NCI-H1436 treated with DMSO at 0.1 percent for 48 hours (cell line): ENCODE data around the gene MGAT2.
"Not testable (repeated sequence)": the region's sequence is repeated elsewhere in the genome, so short reads cannot be mapped to it uniquely, and the experiment has no call there.

ENCODE experiments used
- DNase-seq: peaks from one replicate; lab custom pipeline; 2025; lab: John Stamatoyannopoulos, UW

MGAT2 gene

DNA sequence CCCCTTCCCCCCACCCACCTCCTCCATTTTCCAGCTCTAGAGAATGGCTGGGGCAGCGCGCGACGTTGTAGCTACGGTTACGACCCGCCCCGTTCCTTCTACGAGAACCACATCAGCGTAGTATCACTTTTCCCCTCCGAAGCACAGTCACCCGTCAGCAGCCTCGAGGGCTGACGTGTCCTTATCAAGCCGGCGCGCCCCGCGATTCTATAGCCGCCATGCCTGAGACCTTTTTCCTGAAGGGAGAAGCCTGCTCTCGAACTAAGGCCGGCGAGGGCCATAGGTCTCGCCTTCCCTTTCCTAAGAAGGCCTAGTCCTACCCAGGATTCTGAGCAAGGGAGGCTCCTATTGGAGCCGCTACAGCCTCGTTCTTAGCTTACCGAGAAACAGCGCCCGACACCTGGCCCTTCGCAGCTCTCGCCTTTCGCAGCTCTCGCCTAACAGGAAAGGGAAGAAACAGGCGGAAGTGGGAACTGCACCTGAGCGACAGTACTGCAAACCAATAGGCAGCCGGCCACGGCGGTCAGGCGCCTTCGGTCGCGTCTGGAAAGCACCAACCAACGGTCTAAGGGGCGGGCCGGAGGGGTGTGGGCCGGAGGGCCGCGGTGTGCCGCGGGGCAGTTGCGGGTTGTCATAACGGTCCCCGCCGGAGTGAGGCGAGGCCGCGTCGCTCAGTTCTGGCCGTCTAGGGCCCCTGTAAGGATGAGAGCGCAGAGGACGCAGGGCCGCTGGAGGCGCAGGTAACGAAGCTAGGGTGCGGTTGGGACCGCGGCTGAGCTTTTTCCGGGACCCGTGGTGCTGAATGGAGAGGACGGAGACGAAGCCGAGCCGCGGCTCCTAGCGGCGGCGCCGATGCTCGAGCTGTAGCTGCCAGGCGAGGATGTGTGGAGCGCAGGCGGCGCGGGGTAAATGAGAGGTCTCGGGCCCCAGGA is at the start of gene MGAT2, which contains the start of gene RPL36AL:
Gene MGAT2, plus strand, starts transcription at position 618 of the 932 bp plus-strand sequence. CDS start 470 bp downstream, outside the sequence.
Gene RPL36AL, minus strand, starts transcription at position 445 of the 932 bp plus-strand sequence. CDS start 1,522 bp downstream, outside the sequence.
- peak; percentile 89 for DNase-seq

DNA sequence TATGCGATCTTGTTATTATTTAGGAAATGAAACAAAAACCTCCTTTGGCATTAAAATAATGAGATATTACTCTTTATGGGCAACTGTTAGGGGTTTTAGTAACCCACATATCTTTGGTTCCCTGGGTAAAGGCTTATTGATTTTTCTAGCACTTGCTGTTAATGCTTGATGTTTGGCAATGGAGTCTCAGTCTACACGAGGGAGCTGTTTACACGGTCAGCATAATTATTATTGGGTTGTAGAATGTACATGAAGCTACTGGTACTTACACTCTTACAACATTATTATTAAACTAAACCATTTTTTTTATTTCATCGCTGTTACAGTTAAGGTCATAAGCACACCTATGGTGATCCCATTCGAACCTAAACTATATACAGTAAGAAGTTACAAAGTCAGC is 46.6 kb upstream of the MGAT2 start:
- DNase-seq: no peak

DNA sequence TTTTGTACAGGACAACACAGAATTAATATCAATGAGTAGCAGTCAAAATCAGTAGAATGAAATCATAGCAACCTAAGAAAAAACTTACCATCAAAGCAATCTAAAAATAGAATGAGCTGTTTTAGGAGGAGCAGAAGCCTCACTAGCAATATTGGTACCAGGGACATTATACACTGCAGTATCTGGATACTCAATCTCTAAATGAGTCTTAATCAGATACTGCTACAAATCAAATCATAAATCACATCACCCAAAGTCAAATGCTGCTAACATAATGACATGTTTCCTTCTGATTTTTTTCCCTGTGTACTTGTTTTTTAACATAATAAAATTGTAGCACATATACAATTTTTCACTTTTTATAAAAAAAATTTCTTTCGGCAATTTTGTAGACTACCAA is 42.5 kb upstream of the MGAT2 start:
- no peak for DNase-seq

DNA sequence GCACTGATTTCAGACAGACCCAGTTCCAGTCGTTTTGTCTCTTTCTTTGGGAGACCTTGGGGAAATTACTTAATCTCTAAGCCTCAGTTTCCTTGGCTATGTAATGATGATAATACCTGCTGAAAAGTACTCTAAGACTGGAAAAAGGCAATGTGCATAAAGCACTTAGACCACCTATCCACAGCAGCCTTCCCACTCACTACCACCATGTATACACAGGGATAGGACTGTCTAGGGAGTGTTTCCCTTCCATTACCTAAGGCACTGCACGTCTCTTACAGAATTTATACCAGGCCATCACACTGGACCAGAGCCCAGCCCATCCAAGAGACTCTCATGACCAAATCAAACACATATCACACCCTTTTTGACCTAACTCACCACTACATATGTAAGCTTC is 40.8 kb upstream of the MGAT2 start:
- no peak for DNase-seq

DNA sequence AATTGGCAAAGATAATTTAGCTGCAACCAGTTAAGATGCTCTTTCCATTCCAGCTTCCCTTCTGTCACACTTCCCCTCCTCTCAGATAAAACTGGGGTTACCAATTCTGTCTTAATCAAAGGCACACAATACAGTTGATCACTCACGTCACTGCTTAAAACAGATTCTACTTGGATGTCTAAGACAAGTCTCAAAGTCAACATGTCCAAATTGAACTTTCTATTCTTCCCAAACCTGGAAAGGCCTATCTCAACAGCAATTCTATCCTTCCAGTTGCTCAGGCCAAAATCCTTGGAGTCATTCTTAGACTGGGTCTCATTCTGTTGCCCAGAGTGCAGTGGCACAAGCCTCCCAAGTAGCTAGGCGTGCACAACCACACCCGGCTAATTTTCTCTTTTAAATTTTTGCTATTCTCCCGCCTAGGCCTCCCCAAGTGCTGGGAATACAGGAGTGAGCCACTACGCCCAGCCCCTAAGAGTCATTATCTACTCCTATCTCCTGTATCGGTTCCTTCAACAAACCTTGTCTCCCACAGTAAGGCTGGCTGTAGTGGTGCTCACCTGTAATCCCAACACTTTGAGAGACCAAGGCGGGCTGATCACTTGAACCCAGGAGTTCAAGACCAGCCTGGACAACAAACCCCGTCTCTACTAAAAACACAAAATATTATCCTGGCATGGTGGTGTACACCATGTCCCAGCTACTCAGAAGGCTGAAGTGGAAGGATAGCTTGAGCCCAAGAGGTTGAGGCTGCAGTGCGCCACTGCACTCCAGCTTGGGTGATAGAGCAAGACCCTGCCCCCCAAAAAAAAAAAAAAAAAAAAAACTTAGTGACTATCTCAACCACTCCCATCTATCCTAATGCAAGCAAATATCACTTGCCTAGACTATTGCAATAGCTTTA is 39.1 kb upstream of the MGAT2 start:
- no peak for DNase-seq

DNA sequence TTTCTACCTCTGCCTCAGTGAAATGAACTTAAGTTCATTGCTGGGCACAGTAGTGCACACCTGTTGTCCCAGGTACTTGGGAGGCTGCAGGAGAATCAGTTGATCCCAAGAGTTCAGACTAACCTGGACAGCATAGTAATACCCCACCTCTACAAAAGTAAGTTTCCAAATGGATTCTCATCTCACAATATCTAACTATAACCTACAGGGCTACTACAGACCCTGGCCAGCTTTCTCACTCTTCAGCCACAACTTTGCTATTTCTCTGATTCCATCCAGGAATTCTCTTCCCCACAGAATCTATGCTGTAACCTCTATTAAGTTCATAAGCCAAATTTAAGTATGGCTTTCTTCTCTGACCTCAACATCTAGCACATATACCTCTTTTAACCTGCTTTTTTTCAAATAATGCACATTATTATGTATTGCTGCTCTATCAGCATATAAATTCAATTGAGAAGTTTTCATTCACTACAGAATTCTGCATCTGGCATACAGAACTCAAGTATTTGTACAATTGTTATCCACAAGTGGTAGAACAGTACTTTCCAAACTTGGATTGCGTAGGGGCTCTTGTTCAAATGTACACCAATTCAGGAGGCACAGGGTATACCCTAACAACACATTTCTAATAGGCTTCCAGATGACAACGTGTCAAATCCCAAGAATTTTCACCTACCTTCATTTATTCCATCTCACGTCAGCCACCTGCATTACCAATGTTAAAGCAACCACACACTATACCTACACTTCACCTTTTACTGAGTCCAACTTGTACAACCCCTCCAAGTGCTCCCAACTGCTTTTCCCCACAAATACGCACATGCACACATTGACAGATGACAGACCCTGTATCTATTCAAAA is 38.3 kb upstream of the MGAT2 start:
- DNase-seq: no peak

DNA sequence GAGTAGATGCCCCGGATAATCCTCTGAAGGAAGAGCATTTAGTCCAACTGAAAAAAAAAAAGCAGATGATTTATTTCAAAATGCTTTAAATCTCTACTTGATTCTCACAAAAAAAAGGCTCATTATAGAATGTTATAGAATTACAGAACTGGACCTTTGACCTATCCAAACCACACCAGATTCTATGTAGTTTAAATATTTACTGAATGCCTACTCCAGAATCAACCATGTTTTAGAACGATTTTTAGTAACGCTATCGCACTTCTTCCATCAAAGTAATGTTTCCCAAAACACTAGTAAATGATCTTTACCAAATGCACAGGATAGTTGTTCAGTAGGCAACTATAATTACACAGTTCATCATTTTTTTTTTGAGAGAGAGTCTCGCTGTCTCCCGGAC is 37.0 kb upstream of the MGAT2 start:
- no peak for DNase-seq

DNA sequence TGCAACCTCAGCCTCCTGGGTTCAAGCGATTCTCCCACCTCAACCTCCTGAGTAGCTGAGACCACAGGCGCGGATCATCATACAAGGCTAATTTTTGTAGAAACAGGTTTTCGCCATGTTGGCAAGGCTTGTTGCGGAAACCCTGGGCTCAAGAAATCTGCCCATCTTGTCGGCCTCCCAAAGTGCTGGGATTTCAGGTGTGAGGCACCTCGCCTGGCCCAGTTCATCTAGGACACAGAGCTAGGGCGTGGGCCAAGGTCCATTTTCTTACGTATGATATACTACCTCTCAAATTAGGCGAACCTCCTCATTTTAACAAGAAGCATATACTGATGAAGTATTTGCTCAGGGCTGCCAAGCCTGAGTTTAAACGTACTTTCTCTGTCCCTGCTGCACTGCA is 36.5 kb upstream of the MGAT2 start:
- DNase-seq: no peak

DNA sequence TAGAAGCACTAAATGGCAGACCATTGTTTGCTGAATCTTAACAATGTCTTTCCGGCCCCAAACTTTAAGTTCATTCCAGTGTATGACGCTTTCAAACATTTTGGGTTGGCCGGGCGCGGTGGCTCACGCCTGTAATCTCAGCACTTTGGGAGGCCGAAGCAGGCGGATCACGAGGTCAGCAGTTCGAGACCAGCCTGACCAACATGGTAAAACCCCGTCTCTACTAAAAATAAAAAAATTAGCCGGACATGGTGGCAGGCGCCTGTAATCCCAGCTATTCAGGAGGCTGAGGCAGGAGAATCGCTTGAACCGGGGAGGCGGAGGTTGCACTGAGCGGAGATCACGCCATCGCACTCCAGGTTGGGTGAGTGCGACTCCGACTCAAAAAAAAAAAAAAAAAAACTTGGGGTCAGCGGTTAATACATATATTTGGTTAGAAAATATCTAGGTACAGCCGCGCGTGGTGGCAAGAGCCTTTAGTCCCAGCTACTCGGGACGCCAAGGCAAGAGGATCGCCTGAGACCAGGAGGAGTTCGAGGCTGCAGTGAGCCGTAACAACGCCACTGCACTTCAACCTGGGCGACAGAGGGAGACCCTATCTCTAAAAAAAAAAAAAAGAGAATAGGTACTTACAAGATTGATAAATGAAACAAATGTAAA is 35.5 kb upstream of the MGAT2 start:
- DNase-seq: not testable (repeated sequence)

DNA sequence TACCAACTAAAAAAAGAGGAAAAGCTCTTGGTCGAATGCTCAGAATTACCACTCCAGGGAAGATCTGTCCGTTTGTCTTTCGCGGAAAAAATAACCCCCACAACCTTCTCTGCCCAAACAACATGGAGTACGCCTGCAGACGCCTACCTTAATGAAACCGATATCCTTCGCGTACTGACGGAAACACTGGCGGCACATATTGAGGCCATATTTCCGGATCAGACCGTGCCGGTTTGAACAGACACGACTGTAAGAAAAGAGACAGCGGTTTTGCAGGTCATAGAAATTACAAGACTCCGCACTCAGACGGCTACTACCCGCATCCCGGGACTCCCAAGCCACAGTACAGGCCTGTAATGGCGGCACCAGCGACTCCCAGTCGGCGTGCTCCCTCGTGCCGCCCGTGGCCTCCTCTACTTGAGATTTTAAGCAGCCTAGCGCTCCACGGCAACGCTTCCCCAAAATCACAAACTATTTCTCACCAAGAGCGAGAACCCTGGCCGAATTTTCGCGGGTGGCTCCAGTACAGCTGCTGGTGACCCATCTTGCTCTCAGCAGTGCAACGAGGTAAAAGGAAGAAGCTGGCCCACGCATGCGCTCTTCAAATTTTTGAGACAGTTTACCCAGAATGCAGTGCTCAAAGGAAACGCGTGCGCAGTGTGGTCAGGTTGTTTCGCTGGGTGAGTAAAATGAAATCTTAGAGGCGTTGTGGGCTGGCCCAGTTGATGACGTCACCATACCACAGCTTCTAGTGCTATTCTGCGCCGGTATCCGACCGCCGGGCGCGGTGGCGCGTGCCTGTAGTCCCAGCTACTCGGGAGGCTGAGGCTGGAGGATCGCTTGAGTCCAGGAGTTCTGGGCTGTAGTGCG is 34.6 kb upstream of the MGAT2 start, which contains the start of gene RPS29:
Gene RPS29, minus strand, starts transcription at position 578 of the 870 bp plus-strand sequence. Its CDS starts 34 bp downstream, at position 544.
- DNase-seq: peak; percentile 93

DNA sequence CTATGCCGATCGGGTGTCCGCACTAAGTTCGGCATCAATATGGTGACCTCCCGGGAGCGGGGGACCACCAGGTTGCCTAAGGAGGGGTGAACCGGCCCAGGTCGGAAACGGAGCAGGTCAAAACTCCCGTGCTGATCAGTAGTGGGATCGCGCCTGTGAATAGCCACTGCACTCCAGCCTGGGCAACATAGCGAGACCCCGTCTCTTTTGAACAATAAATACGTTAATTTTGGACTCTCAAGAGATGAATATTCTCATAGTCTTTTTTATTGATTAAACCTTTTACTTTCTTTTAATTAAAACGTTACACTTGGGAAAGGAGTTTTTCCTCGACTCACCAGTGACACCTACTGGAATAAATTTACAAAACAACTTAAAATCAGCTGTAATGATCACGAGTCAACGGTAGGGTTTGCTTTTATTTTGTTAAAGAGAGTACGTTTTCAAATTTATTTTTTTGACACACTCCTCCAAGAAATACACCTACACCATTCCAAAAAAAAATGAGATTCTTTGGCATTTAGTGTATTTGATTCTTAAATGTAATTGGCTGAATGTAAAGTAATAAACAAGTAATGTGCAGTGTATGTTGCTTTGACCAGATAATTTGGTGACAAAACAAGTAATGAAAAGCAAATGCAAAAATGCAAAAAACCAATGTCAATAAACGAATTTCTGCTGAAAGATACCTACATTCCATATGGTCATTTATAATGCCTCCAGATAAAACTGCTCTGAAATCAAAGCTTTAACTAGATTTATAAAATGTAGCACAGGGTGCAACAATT is 33.7 kb upstream of the MGAT2 start:
- peak; percentile 30 for DNase-seq

DNA sequence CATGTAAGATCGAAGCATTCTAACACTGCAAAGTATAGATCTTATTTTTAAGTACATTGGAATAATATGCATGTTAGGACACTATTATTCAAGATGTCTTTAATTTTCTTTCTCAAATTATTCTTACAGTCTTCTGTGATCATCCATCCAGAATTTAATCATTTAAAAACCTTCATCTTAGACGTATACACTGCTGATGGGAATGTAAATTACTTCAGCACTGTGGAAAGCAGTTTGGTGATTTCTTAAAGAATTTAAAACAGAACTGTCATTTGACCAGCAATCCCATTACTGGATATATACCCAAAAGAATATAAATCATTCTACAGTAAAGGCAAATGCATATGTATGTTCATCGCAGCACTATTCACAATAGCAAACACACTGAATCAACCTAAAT is 31.2 kb upstream of the MGAT2 start:
- DNase-seq: no peak

DNA sequence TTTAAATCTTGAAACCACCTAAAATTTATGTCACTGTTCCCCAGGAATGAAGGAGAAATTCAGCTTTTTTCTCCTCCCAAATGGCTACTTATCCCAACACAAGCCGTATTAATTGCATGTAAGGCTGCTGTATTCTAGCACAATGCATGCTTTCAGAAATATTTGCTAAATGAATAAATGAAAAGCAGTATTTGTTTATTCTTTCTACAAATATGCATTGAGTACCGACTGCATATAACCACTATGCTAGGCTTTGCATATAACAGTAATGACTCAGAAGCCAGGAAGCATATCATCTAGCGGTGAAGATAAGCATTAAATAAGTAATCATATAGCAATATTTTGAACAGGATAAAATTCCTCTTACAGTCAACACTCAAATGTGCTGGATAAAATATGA is 27.6 kb upstream of the MGAT2 start:
- DNase-seq: no peak

DNA sequence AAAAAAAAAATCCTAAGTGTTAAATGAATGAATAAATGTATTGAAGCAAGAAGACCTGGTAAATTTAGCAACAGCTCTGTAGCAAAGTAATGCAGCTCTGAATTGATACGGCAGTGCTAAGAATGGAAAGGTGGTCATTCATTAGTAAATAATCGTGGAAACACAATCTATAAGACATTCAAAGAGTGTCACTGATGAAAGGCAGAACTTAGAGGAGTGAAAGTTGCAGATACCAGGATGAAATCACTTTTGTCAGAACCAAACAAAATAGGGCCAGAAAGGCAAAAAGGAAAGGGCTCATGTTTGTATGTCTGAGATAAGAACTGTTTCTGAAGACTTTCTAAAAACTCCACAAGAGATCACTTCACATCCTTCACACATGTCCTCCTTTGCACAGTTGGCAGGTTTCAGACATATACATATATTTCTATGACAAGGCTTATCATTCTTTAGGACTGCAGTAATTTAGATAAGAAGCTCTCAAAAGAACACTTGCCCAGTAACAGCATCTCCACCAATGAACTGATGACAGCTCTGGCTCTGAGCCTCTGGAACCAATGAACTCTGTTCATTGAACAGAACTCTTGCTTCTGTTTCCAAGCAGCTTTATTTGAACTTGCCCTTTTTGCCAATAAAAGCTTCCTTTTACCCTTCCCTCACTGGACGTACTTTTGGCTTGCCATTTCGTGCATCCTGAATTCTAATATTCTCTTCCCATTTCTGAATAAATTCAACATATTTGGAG is 26.1 kb upstream of the MGAT2 start:
- DNase-seq: no peak

DNA sequence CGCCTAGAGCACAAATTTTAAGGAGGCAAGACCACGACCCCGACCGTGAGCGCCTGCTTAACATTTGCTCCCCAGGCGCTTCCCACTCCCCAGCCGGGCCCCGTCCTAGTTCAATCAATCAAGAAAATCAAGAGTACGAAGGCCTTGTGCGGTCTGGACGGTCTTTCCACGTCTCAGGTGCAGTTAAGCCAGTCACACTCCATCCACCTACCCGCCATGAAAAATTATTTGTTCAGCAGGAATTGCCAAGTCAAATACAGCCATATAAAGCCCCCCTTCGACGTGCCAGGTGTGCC is 22.5 kb upstream of the MGAT2 start:
- no peak for DNase-seq

DNA sequence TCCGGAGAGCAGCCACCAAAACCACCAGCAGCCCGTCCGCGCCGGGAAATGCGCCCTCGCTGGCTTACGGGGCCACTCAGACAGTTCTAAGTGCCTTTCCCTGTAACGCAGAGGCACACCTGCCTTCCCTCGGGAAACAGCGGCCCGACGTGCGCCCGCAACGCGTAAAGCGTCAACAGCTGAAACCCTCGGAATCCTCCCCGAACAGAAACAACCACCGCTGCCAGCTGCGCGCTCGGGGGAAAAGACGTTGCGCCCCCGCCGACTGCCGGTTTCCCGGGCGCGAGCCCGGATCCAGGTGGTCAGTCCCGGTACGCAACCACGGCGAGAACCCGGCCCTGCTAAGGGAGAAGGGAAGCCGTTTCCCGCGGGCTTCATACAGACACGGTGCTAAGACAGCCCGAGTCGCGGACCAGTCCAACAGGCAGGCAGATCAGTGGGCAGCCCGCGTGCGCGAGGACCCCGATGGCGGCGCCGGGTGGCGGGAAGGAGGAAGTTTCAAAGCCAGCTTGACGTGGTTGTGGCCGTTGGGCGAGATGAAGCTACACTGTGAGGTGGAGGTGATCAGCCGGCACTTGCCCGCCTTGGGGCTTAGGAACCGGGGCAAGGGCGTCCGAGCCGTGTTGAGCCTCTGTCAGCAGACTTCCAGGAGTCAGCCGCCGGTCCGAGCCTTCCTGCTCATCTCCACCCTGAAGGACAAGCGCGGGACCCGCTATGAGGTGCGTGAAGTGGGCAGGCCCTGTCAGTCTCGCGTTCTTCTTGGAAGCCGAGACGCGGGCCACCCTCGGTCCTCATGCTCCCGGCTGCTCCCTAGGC is 21.9 kb upstream of the MGAT2 start, which contains the start of gene LRR1:
Gene LRR1, plus strand, starts transcription at position 456 of the 816 bp plus-strand sequence. Its CDS starts 81 bp downstream, at position 537.
- DNase-seq: peak; percentile 45

DNA sequence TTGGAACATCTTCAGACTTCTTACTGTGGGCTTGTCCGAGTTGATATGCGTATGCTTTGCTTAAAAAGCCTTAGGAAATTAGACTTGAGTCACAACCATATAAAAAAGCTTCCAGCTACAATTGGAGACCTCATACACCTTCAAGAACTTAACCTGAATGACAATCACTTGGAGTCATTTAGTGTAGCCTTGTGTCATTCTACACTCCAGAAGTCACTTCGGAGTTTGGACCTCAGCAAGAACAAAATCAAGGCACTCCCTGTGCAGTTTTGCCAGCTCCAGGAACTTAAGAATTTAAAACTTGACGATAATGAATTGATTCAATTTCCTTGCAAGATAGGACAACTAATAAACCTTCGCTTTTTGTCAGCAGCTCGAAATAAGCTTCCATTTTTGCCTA is 13.0 kb upstream of the MGAT2 start:
- no peak for DNase-seq

DNA sequence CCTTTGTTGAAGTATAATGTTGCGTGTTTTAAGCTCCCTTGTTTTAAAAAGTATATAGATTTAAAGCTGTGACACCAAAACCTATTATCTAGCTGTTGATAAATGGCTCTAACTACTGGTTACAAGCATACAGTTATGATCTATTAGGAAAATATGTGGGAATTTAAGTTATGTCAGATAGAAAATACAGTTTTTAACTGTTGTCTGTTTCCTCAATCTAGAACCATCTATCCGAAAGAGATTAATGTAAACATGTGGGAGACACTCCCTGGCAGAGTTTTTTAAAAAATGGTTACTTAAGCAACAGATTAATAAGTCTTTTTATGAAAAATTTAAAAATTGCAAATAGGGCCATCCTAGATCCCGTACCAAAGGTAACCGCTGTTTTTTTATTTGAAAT is 8.3 kb upstream of the MGAT2 start:
- no peak for DNase-seq
